HG03066 (cell line): Measurements from ENCODE around the gene FRMD4A.
"Not testable (repeated sequence)": the region's sequence is repeated elsewhere in the genome, so short reads cannot be mapped to it uniquely, and the experiment has no call there.

Experiments
- ATAC-seq: cut with Tn5 transposase; IDR thresholded peaks from one replicate; pipeline ENCODE4 v1.9.1; 2021; ENCODE audit warnings: low read depth; ENCODE audit not compliant: unreplicated experiment

FRMD4A gene

DNA sequence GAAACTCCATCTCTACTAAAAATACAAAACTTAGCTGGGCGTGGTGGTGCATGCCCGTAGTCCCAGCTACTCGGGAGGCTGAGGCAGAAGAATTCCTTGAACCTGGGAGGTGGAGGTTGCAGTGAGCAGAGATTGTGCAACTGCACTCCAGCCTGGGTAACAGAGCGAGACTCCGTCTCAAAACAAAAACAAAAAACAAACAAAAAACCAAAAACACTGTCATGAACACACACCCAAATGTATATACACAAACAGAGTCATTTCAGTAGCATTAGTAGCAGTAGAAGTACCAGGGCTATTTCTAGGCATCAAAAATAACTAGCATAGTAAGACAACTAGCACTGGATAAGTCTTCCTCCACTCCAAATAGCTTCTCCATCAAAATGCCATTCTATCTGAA lies 263.1 kb downstream of the FRMD4A start:
- not testable (repeated sequence) for ATAC-seq

DNA sequence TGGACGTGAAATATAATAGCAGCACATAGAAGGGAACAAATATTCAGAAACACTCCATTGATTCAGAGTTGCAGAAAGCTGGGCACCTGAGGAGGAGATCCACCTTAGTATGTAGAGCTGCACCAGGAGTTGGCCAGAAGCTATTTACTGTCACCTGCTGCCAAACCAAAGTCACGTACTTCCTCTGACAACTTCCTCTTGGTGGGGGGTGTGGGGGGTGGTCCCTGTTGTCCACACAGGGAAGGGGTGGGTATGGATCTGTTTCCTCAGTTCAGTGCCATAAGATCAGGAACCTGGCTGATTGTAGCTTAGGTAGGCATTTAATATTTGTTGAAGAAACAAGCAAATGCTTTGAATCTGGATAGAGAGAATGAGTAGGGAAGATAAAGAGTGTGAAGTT lies 264.6 kb downstream of the FRMD4A start:
- ATAC-seq: no peak

DNA sequence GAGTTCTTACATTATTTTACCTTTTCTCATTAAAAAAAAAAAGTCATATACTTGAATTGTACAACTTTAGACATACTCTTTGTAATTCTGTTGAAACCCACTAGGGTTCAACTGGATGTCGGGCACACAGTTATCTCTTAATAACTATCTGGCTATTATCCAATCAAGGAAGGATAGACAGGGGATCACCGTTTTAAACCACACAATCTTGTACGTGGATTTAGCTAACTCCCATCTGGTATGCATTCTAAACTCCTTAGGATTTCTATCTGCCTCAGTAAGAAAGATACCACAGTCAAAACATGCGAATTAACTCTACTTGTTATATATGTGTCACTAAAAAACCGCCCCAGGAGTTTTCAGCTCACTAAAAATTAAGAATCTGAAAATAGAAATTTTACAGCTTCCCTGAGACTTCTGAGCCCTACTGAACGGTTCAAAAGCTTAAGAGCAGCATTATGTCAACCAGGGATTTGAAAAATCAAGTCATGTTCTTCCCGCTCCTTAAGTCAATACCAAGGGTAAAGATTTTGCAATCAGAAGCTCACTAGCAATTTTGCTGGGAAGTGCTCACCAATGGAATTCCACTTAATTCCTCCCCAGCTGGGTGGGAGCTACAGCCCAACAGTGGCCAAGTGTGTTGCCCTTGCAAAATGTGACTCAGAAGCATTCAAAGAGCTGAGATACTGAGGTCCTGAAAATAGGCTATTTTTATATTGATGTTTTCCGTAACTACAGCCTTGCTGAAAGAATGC lies 267.0 kb downstream of the FRMD4A start:
- ATAC-seq: no peak

DNA sequence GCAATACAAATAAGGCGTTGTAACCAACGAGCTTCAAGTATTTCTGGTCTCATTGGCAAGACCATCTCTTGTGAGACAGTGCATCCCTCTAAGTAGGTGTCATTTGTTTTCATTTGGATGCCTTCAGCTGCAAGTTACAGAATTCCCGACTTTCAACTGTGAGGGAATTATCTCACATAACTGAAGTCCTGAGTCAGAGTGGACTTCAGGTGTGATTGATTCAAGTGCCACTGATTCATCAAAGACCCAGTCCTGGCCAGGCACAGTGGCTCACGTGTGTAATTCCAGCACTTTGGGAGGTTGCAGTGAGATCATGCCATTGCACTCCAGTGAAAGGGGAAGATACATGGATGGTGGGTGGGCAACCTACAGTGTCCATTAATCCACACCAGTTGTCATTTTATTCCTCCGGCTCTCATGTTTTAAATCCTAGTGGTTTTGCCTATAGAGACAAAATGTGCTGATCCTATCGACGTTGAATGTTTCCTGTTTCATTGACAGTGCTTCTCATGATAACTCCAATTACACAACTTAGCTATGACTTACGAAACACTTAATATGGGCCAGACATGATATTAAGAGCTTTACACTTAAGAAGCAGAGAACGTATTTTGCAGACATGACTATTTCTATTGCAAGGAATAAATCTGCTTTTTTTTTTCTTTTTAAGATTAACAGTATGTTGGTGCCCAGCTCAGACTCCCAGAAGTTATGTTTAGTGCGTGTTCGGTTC lies 268.0 kb downstream of the FRMD4A start:
- no peak for ATAC-seq

DNA sequence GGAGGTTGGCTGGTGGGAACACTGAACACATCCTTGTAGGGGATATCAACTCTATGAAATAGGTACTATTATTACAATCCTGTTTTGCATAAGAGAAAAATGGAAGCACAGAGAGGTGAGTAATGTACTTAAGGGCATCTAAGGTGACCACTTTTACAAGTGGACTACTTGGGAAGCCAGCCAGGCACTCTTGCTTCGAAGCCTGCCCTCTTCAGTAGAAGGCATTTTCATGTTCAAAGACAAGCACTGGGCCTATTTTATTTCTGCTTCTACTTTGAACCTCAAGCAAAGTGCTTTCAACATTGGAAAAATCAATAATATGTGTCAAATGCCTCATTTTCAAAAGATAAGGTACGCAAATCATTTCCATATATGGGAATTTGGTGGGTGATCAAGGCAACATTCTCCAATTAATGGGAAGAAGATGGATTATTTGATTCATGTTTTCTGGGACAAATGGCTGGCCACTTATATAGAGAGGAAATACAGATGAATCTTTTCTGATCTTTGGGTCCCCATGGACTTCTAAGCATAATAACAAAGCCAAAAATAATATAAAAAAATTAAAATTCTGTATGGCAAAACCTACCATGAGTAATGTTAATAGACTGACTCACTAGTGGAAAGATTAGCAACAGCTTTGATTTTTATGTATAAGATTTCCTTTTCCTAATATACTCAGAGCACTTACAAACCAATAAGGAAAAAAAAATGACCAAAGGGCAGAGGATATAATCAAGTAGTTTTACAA lies 270.2 kb downstream of the FRMD4A start:
- ATAC-seq: no peak

DNA sequence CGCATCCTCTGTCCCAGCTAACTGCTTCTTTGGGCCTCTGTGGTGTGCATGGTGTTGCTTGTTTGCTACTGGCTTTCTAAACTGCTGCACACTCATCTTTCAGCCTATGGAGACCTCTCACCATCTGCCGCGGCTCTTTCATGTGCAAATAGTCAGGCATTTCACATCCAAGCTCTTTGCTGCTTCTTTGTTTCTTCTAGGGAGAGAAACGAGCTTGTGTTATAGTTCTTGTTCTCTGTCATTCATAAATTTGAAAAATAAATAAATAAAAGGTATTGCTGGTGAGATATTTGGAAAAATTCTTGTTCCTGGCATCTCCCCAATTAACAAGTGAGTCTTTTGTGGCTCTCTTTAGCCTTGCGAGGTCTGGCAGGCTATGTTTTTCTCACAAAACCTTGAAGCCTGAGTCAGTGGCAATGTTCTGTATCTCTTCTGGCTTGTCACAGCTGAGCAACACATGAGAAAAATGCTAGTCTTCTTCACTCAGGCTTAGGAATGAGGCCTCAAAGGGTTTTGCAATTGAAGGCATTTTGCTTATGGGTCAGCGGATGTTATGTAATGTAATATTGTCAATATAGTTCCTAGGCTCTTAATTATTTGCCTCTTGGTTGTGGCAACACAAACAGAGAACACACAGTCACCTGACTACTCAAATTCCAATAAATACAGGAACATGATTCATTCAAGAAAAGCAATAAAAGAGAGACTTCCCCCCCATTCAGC lies 274.0 kb downstream of the FRMD4A start:
- no peak for ATAC-seq

DNA sequence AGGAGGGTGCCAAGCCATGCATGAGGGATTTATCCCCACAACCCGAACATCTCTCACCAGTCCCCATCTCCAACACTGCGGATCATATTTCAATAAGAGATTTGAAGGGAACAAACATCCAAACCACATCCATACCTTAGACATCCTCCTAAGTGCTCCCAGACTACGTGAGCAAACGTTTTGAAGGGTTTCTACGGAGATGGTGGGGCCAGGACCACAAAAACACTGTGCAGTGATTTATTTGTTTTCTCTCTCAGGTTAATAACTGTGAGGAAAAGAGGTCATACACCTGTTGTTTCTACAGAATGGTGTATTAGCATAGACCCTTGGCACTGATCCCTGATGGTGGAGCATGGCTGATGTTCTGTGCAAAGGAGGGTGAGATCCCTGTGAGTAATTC lies 277.8 kb downstream of the FRMD4A start:
- no peak for ATAC-seq

DNA sequence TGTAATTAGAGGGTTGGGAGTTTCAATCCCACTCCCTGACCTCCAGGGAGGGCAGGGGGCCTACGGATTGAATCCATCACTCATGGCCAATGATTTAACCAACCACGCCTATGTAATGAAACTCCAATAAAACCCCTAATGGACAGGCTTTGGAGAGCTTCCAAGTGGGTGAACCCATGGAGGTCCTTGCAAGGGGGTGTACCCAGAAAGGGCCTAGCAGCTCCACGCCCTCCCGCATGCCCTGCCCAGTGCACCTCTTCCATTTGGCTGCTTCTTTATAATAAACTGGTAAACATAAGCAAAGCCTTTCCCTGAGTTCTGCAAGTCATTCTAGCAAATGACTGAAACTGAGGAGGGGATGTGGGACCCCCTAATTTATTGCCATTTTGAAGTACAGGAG lies 280.1 kb downstream of the FRMD4A start:
- ATAC-seq: no peak

DNA sequence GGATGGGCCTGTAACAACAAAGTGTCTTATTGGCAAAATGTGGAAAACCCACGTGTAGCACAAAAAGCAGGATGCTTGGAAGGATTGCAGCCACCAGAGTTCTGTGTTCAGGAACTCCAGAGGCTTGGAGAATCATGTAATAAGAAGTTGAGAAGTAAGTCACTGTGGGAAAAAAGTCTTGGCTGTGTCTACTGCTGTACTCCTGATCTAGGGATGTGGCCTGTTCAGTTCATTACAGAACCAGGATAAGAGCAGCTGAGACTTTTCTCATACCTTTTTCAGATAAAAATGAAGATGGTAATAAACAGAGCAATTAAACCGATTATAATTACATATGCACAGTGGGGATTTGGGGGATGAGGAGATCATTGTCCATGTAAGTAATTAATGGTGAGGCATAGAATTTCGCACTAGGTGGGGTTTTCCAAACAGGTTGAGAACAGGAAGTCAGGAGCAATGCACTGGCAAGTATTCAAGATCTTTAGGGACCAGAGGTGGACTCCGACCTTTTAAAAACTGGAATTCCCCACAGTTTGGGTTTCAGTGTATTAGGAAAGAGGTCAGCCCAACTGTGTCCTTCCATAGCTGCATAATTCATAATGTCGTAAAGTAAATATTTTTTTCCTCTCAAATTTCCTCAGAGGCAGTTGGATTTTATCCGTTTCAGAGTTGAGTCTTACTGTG lies 281.7 kb downstream of the FRMD4A start:
- no peak for ATAC-seq

DNA sequence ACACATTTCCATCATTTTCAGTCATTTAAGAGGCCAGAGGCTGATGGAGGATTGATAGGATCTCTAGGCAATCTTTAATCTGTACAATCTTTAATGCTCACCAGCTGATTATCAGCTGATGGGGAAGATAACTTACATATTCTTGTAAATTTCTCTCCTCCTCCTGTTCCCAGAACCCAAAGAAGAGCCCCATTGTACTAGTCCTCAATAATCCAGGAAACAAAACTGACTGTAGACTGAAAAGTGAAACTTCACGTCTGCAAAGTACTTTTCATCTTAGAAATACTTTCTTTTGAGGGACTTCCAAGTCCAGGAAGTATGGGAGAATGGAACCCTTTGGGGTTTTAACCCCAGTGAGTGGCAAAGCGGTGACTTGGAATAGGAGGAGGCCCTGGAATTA lies 283.3 kb downstream of the FRMD4A start:
- ATAC-seq: no peak

DNA sequence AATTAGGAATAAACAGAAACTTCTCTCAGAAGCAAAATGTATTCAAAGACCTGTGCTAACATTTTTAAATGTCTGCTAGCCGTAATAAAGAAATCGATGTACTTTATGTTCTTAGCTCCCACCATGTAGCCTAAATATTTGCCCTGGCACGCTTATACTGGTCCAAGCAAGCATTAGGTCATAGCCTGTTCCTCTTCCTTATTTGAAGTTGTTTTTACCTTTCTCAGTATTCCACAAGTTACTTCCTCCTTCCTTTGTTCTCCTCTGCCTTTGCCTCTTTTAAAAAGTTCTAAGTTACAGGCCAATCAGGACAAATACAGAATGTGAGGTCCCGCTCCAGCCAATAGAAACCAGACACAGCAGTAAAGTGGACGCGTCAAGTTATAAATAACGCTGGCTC lies 288.7 kb downstream of the FRMD4A start:
- ATAC-seq: not testable (repeated sequence)

DNA sequence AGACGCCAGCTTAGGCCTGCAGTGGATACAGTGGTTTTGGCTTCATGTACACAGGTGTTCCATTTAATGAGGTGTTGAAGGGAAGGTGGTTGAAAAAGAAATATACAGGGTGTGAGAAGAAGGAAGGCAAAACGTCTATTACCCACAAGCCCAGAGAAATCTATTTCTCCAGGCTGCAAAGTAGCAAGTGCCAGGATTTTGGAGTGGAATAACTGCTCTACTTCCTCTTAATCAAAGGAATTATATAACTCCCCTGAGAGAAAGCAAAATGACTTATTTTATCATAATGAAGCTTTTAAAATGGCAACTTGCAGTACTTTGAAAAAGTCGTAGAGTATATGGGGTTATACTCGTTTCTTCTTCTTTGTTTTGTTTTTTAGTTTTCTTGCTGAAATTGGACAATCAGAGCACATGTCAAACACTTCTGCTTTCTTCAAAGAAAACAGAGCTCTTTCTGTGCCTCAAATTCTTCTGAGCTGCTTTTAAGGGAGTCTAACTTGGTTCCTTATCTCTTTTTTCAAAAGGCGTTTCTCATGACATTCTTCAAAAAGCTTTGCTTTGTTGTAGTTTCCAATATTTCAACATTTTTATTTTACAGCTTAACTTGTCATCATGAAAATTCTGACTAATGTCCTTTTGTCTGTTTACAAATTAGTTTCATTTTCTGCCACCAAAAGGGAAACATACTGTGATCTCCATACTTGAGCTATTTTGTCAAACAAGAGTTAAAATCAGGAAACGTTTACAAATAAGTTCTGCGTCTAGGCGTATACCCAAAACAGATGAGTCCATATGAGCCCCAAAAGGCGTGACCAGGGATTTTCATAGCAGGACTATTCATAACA lies 289.7 kb downstream of the FRMD4A start:
- ATAC-seq: no peak

DNA sequence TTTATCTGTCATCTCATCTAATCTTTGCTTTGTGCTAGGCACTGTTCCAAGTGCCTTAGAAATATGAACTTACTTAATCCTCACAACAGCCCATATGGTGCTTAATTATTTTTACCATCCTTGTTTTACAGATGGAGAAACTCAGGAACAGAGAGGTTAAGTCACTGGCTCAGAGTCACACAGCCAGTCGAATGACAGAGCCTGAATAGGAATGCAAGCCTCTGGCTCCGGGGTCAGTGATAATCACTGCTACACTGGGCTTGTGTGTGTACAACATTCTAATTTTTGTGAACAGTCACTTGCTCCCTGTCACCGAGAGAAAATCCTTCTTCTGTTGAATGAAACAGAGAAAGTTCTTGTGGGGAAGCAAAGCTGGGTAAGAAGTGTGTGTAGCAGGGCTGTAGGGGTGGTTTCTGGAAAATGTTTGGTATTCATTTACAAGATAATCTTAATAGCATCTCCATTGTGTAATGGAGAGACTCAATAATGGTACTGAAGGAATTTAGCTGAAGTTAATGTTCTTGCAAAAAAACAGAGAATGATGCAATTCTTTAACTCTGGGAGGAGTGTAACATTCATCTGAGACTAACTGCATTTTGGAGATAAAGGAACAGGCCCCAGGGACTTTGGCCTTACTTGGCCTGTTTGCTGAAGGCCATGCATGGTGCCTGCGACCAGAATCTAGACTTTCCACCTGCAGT lies 290.6 kb downstream of the FRMD4A start:
- no peak for ATAC-seq

DNA sequence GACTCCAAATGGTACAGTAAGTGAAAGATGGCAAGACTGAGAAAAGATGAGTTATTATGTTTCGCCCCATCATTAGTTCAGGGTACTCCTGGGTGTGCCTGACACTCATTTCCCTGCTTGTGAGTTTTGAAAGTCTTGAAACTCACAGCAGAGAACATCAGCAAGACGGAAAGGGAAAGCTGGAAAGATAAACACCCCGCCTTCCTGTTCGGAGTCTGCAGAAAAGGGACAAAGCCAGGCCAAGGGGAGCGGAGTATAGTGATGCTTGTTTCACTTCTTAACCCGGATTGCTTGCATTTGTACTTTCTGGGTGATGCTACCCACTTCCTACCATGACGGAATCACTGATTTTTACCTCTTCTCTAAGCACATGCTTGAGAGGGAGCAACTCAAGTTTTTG lies 294.5 kb downstream of the FRMD4A start:
- ATAC-seq: no peak

DNA sequence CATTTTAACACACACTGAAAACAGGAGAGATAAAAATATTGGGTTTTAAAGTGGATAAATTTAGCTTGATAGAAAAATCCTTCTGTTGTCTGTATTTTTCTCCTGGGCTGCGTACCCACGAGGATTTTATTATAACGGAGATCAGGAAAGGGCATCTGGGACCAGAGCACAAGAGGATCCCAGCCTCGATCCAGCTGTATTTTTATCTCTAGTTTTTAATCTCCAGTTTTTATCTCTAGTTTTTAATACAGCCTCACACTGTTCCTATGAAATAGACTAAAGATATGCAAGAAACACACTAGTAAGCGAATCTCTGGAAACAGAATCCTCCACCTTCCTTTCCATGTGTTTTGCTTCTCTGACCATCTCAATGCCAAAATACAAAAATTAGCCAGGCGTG lies 295.2 kb downstream of the FRMD4A start:
- ATAC-seq: no peak

DNA sequence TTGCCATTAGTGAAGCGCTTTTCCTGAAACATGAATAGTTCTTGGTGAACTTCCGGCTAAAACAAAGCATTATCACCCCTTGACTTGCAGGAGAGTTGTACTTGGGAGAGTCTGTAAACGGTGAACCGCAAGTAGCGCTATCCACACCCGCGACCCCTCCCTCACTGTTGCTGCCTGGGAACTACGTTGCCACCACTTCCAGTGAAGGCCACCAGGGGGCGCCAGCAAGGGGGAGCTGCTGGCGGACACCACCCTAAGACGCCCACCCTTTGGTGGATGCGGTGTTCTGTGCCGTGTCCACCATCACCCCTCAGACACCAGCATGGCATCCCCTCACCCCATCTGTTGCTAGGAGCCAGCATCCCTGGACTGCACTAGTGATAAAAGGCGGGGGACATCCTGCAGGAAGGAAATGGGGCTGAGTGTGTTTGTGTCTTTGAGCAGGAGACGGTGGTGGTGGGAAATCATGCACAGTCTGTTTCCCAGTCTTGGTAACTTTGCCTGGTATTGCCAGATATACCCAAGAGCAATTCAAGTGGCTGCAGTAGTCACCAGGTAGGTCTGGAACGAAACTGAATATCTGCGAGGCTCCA lies 298.2 kb downstream of the FRMD4A start:
- ATAC-seq: no peak

DNA sequence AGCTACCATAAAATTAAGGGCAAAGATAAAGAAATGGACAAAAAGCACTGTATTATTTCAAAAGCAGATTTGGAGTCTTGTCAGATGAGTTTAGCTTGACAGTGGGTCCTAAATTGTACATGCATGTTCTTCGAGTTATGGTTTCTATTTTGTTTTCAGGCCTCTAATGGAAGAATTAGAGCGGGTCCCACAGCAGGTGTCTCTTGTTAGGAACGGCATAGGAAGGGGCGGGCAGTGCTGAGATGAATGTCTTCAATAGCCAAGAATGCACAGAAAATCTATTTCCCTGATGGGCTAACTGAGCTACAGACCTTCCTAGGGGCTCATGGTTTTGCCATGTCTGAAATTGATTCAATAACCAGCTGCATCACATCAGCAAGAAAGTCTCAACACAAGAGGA lies 304.4 kb downstream of the FRMD4A start:
- ATAC-seq: no peak
